IMR-90 (cell line): Measurements from ENCODE around the gene TRAF3. TPM values are rescaled to one million over a fixed set of nuclear protein-coding genes. Genes with fewer than 3 reads are reported as not detected.

ENCODE experiments used
- ATAC-seq: fragments of 200-7000 bp; cut with Tn5 transposase; 2 replicates; pipeline ENCODE4 v1.9.1; 2020; ENCODE audit warnings: low read depth, mild to moderate bottlenecking, moderate library complexity
- BruUV-seq: library from RNA; stranded (reverse); fragments of 400-500 nt; replicated peaks from 2 replicates; lab custom pipeline; 2021; lab: Mats Ljungman, UMichigan
- CTCF ChIA-PET: fragments of 300-600 bp; formaldehyde crosslinking; extraction: SDS; loops from one replicate; lab custom pipeline; 2021; ENCODE audit warnings: antibody characterized with exemption; lab: Yijun Ruan, JAX
- POLR2A ChIA-PET: fragments of 300-600 bp; sonication (Branson Sonifier 250); formaldehyde crosslinking; loops from one replicate; lab custom pipeline; 2022; ENCODE audit warnings: antibody characterized with exemption; ENCODE audit not compliant: unreplicated experiment; lab: Charles Lee
- DNase-seq: peaks from one replicate; pipeline ENCODE4 v3.0.0; 2013
- H2AFZ ChIP-seq: replicated peaks from 2 replicates; pipeline ENCODE3; 2013; ENCODE audit warnings: low read length, mild to moderate bottlenecking; ENCODE audit not compliant: poor library complexity
- H2AK5ac ChIP-seq: 2 replicates; pipeline ENCODE4 v1.6.1; 2013; ENCODE audit warnings: low read depth, low read length, inconsistent platforms
- H2AK9ac ChIP-seq: replicated peaks from 2 replicates; pipeline ENCODE3; 2013; ENCODE audit warnings: mild to moderate bottlenecking, low read depth, low read length, moderate library complexity; ENCODE audit not compliant: poor library complexity
- H2BK120ac ChIP-seq: 2 replicates; pipeline ENCODE4 v1.6.1; 2013; ENCODE audit warnings: low read depth, low read length, inconsistent platforms
- H2BK15ac ChIP-seq: 3 replicates; pipeline ENCODE4 v1.6.1; 2013; ENCODE audit warnings: low read depth, low read length, inconsistent platforms
- H2BK20ac ChIP-seq: 2 replicates; pipeline ENCODE4 v1.6.1; 2013; ENCODE audit warnings: low read depth, mild to moderate bottlenecking, inconsistent platforms, low read length, moderate library complexity
- H2BK5ac ChIP-seq: 2 replicates; pipeline ENCODE4 v1.6.1; 2013; ENCODE audit warnings: mild to moderate bottlenecking, low read depth, low read length, inconsistent platforms; ENCODE audit not compliant: poor library complexity, severe bottlenecking
- H3K14ac ChIP-seq: replicated peaks from 2 replicates; pipeline ENCODE4 v1.6.1; 2013; ENCODE audit warnings: low read depth, low read length, inconsistent platforms
- H3K18ac ChIP-seq: 2 replicates; pipeline ENCODE4 v1.6.1; 2013; ENCODE audit warnings: low read depth, low read length, control low read depth
- H3K23ac ChIP-seq: 2 replicates; pipeline ENCODE4 v1.6.1; 2013; ENCODE audit warnings: low read depth, low read length, inconsistent platforms
- H3K27ac ChIP-seq: 2 replicates; pipeline ENCODE4 v1.5.1; 2013; ENCODE audit warnings: mild to moderate bottlenecking, control low read depth, low read length; ENCODE audit not compliant: insufficient read depth
- H3K27me3 ChIP-seq: 2 replicates; pipeline ENCODE4 v1.6.1; 2013; ENCODE audit warnings: low read length; ENCODE audit not compliant: control insufficient read depth, insufficient read depth
- H3K36me3 ChIP-seq: 2 replicates; pipeline ENCODE4 v1.6.1; 2013; ENCODE audit warnings: low read length, mixed read lengths; ENCODE audit not compliant: control insufficient read depth, insufficient read depth
- H3K4ac ChIP-seq: 2 replicates; pipeline ENCODE4 v1.6.1; 2013; ENCODE audit warnings: low read depth, low read length, inconsistent platforms
- H3K4me1 ChIP-seq: 2 replicates; pipeline ENCODE4 v1.6.1; 2013; ENCODE audit warnings: low read length, mixed read lengths; ENCODE audit not compliant: control insufficient read depth, insufficient read depth
- H3K4me2 ChIP-seq: 2 replicates; pipeline ENCODE4 v1.6.1; 2013; ENCODE audit warnings: low read depth, mild to moderate bottlenecking, control low read depth, low read length, moderate library complexity
- H3K4me3 ChIP-seq: 2 replicates; pipeline ENCODE4 v1.5.1; 2013; ENCODE audit warnings: low read depth, mild to moderate bottlenecking, control low read depth, low read length, moderate library complexity; ENCODE audit not compliant: insufficient read depth
- H3K56ac ChIP-seq: 2 replicates; pipeline ENCODE4 v1.6.1; 2013; ENCODE audit warnings: low read length, inconsistent platforms; ENCODE audit not compliant: insufficient read depth; ENCODE audit errors: extremely low read depth
- H3K79me1 ChIP-seq, 2 experiments: 2 replicates each; pipeline ENCODE4 v1.6.1; 2013; ENCODE audit warnings: low read length in 2 of 2, inconsistent platforms in 1 of 2, low read depth in 1 of 2
- H3K9ac ChIP-seq: 2 replicates; pipeline ENCODE4 v1.6.1; 2013; ENCODE audit warnings: low read depth, low read length, control low read depth
- H3K9me1 ChIP-seq: 2 replicates; pipeline ENCODE4 v1.6.1; 2013; ENCODE audit warnings: low read length, inconsistent platforms; ENCODE audit not compliant: insufficient read depth
- H3K9me3 ChIP-seq: 2 replicates; pipeline ENCODE4 v1.6.1; 2013; ENCODE audit warnings: low read length; ENCODE audit not compliant: control insufficient read depth, insufficient read depth
- H4K20me1 ChIP-seq: 2 replicates; pipeline ENCODE4 v1.6.1; 2013; ENCODE audit warnings: low read length, inconsistent platforms; ENCODE audit not compliant: insufficient read depth
- H4K5ac ChIP-seq: 2 replicates; pipeline ENCODE4 v1.6.1; 2013; ENCODE audit warnings: mild to moderate bottlenecking, low read depth, low read length, control low read depth
- H4K8ac ChIP-seq, 2 experiments: 2 replicates each; pipeline ENCODE4 v1.6.1; 2013; ENCODE audit warnings: low read depth in 2 of 2, low read length in 2 of 2, control low read depth in 1 of 2, inconsistent platforms in 1 of 2
- H4K91ac ChIP-seq: 2 replicates; pipeline ENCODE4 v1.6.1; 2013; ENCODE audit warnings: low read depth, low read length, inconsistent platforms; ENCODE audit not compliant: insufficient read depth
- CEBPB ChIP-seq: IDR thresholded peaks from 2 replicates; pipeline ENCODE4 v1.6.1; 2012; ENCODE audit warnings: low read depth, low read length, improper control_type of control experiment
- CHD1 ChIP-seq: IDR thresholded peaks from 2 replicates; pipeline ENCODE4 v1.6.1; 2012; ENCODE audit warnings: low read depth, low read length, improper control_type of control experiment
- CTCF ChIP-seq: conservative IDR thresholded peaks from 2 replicates; pipeline ENCODE4 v1.5.1; 2012; ENCODE audit warnings: mild to moderate bottlenecking, low read depth, low read length, improper control_type of control experiment
- FOS ChIP-seq: fragments of 150-350 bp; IDR thresholded peaks from 2 replicates; pipeline ENCODE4 v1.6.1; 2016; ENCODE audit warnings: low read depth, low read length
- MAFK ChIP-seq: IDR thresholded peaks from 2 replicates; pipeline ENCODE4 v1.6.1; 2012; ENCODE audit warnings: low read depth, low read length, improper control_type of control experiment
- MAZ ChIP-seq: IDR thresholded peaks from 2 replicates; pipeline ENCODE4 v1.6.1; 2012; ENCODE audit warnings: low read depth, mild to moderate bottlenecking, low read length, improper control_type of control experiment, moderate library complexity, borderline replicate concordance
- NFE2L2 ChIP-seq: fragments of 150-350 bp; IDR thresholded peaks from 2 replicates; pipeline ENCODE4 v1.6.1; 2016; ENCODE audit warnings: low read depth, mild to moderate bottlenecking, low read length
- POLR2A ChIP-seq: IDR thresholded peaks from 2 replicates; pipeline ENCODE4 v1.6.1; 2012; ENCODE audit warnings: mild to moderate bottlenecking, low read depth, low read length
- RAD21 ChIP-seq: IDR thresholded peaks from 2 replicates; pipeline ENCODE4 v1.6.1; 2012; ENCODE audit warnings: low read length, improper control_type of control experiment
- RFX5 ChIP-seq: IDR thresholded peaks from 2 replicates; pipeline ENCODE4 v1.8.0; 2012; ENCODE audit warnings: low read depth, mild to moderate bottlenecking, low read length, moderate library complexity
- SMC3 ChIP-seq: fragments of 150-350 bp; IDR thresholded peaks from 2 replicates; pipeline ENCODE4 v1.6.1; 2016; ENCODE audit warnings: low read depth, mild to moderate bottlenecking, antibody characterized with exemption, low read length, moderate library complexity
- USF2 ChIP-seq: fragments of 150-350 bp; IDR thresholded peaks from 2 replicates; pipeline ENCODE4 v1.6.1; 2017; ENCODE audit warnings: mild to moderate bottlenecking, antibody characterized with exemption, low read length, low read depth
- WGBS, 2 experiments: methylation state at CpG; one replicate each; pipeline versions ENCODE4 v1.1.5 to v1.1.7; 2013; ENCODE audit warnings: missing lambda C conversion rate in 2 of 2; ENCODE audit not compliant: insufficient read length in 1 of 2; ENCODE audit errors: extremely low coverage in 2 of 2; 5-methylcytosine and 5-hydroxymethylcytosine counted together
- dilution Hi-C: fragments of 300-500 bp; cut with HindIII; formaldehyde crosslinking; loops from one replicate; pipeline ENCODE4 v1.14.3; 2018; ENCODE audit warnings: low sequenced_read_pairs; ENCODE audit not compliant: unreplicated experiment
- in situ Hi-C: fragments of 300-500 bp; cut with MboI; formaldehyde crosslinking; loops from 3 replicates; pipeline ENCODE4 v1.14.3; 2019; ENCODE audit warnings: low sequenced_read_pairs, inconsistent platforms, mixed read lengths
- intact Hi-C: fragments of 100-400 bp; cut with micrococcal nuclease; formaldehyde crosslinking; loops from 2 replicates; pipeline ENCODE4 v1.10.0; 2022
- polyA plus RNA-seq, 3 experiments: library from polyadenylated mRNA; depleted of rRNA; stranded (reverse); fragments of >200 nt; gene quantifications; 2 replicates each; pipeline ENCODE4 v1.2.3, GENCODE V29; 2012; ENCODE audit warnings: low replicate concordance in 1 of 3
- total RNA-seq: library from RNA; depleted of rRNA; stranded (reverse); fragments of >200 nt; gene quantifications from 2 replicates; pipeline ENCODE4 v1.2.3, GENCODE V29; 2012

Gene TRAF3
- total and polyA plus RNA-seq, 2 of the 4 experiments (the other 2 are of a cell fraction) = 21.2 to 25.3 TPM

- TF ChIP-seq MAFK (no peak), RAD21 (no peak), FOS (no peak), MAZ (no peak), SMC3 (no peak), CHD1 (no peak), CEBPB (no peak), USF2 (no peak), NFE2L2 (no peak), CTCF (no peak), RFX5 (no peak), POLR2A (no peak)
- dilution Hi-C loops = no loop called here
- ChIA-PET POLR2A (interaction anchor here (0.6 kb wide), 1 partner anchor 25 kb away, joined by 3 read pairs; no protein-coding TSS in a partner anchor), CTCF (no interaction called here)
- Histone ChIP-seq H3K9ac (no peak overlapping the region), H3K4me1 (peaks cover 23% of the 10 kb centered on the region), H2BK20ac (no peak overlapping the region), H4K8ac (no peak overlapping the region), H3K4me2 (no peak overlapping the region), H3K14ac (no peak overlapping the region), H2BK5ac (no peak overlapping the region), H3K9me1 (peaks cover 17% of the 10 kb centered on the region), H2AK9ac (no peak overlapping the region), H3K79me1 (peaks cover 57 to 85% of the 10 kb centered on the region in 2 experiments), H3K36me3 (0 out of 2 replicates have a peak, but pooled peaks cover 2% of the 10 kb centered on the region), H2BK120ac (no peak overlapping the region), H3K9me3 (no peaks in the 10 kb centered on the region), H3K56ac (no peak overlapping the region), H4K91ac (no peak overlapping the region), H4K5ac (no peak overlapping the region), H3K27ac (no peak overlapping the region), H3K27me3 (no peaks in the 10 kb centered on the region), H2AK5ac (no peak overlapping the region), H4K20me1 (peaks cover 72% of the 10 kb centered on the region), H3K18ac (no peak overlapping the region), H3K23ac (no peak overlapping the region), H2AFZ (no peak overlapping the region), H2BK15ac (no peak overlapping the region), H3K4ac (no peak overlapping the region), H3K4me3 (no peak overlapping the region)
- DNase-seq (no peak), ATAC-seq (no peak)
- intact Hi-C loops = loop anchor here (5.0 kb wide), 1 partner anchor 45 kb away; no protein-coding TSS in a partner anchor
- 94% methylated on average over 5 of the region's 25 CpGs; no CpG with 5 or more reads in 1 of the 2 experiments for WGBS, 2 experiments
- in situ Hi-C loops = no loop called here
- BruUV-seq = no TSS peak
These were observed 49.8 kb downstream of the TRAF3 start for GRCh38 chr14:102826751-102827675.
